Vagina (tissue), 2 donors: ENCODE data around the gene ARGLU1.

Experiments
- POLR2A ChIP-seq, 2 donors: fragments of 450-650 bp; IDR thresholded peaks; one replicate each; pipeline ENCODE4 v1.6.1; 2017; ENCODE audit warnings: antibody characterized with exemption in 2 of 2, mild to moderate bottlenecking in 2 of 2, moderate library complexity in 2 of 2
- POLR2AphosphoS5 ChIP-seq, 2 donors: sonication (generic); formaldehyde crosslinking; IDR thresholded peaks; one replicate each; pipeline ENCODE4 v1.9.0; 2017; ENCODE audit warnings: antibody characterized with exemption in 2 of 2, mild to moderate bottlenecking in 2 of 2, low read depth in 1 of 2; ENCODE audit not compliant: insufficient read depth in 1 of 2
- TF ChIP-seq, protein P1 (sequence below), 3 experiments: fragments of 450-650 bp in 2 of 3; fragments of 200-600 bp in 1 of 3; sonication (generic) in 1 of 3; IDR thresholded peaks; one replicate each; pipeline ENCODE4 v1.5.1; 2017 to 2019; ENCODE audit warnings: antibody characterized with exemption in 3 of 3, mild to moderate bottlenecking in 2 of 3, moderate library complexity in 2 of 3

DNA sequence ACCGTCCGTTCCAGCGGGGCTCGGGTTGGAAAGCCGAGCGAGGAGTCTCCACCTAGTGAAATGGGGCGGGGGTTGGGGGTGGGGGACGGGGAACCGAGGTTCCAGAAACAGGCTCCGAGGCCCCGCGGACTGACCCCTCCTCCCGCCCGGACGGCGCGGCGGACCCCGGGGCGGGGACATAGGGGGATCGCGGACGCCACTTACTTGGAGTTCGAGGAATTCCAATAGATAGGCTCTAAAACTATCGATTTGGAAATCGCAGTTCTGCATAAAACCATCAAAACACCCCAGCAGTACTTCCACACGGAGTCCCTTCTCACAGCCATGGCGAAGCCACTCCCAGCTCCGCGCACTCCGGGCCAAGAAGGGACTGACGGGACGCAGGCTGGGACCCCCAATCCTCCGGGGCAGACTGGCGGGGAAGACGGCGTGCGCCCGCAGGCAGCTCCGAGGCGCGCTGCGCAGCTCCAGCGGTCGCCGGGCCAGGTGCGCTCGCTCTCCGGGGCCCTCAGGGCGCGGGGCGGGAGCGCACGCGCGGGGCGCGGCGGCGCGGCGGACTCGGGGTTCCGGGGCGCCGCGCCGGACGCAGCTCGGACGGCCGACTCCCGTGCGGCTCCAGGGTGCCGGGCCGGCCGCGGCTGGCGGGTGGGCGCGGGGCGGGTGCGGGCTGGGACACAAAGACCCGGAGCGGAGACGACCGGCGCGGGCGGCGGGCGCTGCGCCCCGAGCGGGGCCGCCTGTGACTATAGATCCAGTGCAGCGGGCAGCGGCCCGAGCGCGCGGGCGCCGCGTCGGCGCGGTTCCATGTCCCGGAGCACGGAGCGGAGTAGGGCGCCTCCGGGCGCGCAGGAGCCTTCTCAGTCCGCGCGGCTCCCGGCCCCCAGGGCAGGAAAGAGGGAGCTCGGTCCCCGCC is 33.0 kb downstream of the ARGLU1 start:
- TF ChIP-seq, protein P1, sequence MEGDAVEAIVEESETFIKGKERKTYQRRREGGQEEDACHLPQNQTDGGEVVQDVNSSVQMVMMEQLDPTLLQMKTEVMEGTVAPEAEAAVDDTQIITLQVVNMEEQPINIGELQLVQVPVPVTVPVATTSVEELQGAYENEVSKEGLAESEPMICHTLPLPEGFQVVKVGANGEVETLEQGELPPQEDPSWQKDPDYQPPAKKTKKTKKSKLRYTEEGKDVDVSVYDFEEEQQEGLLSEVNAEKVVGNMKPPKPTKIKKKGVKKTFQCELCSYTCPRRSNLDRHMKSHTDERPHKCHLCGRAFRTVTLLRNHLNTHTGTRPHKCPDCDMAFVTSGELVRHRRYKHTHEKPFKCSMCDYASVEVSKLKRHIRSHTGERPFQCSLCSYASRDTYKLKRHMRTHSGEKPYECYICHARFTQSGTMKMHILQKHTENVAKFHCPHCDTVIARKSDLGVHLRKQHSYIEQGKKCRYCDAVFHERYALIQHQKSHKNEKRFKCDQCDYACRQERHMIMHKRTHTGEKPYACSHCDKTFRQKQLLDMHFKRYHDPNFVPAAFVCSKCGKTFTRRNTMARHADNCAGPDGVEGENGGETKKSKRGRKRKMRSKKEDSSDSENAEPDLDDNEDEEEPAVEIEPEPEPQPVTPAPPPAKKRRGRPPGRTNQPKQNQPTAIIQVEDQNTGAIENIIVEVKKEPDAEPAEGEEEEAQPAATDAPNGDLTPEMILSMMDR (IDR thresholded peaks at IDR 0.05), result no peak
- no peak for TF ChIP-seq POLR2AphosphoS5 (IDR thresholded peaks at IDR 0.05; ENCODE audit: insufficient read depth in 1 of 2, low read depth in 1 of 2)
- no peak for TF ChIP-seq POLR2A (IDR thresholded peaks at IDR 0.05)
